ENCODE data around the gene MTMR10.

DNA sequence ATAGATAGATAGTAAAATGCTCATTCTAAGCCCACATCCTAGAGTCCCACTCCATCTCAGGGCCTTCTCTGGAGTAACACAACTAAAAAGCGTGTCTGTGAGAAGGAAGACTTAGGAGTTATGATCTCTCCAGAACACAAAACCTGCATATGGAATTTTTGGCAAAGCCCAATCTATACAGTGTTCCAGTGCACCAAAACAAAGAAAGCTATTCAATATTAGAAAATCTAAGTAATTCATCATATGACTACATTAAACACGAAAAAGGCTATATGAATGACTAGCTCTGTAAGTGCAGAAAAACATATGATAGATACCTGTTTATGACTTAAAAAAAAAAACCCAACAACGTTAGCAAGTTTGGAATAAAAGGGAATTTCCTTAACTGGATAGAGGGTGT, 27.7 kb downstream of the MTMR10 start:
- TF ChIP-seq, protein P1, sequence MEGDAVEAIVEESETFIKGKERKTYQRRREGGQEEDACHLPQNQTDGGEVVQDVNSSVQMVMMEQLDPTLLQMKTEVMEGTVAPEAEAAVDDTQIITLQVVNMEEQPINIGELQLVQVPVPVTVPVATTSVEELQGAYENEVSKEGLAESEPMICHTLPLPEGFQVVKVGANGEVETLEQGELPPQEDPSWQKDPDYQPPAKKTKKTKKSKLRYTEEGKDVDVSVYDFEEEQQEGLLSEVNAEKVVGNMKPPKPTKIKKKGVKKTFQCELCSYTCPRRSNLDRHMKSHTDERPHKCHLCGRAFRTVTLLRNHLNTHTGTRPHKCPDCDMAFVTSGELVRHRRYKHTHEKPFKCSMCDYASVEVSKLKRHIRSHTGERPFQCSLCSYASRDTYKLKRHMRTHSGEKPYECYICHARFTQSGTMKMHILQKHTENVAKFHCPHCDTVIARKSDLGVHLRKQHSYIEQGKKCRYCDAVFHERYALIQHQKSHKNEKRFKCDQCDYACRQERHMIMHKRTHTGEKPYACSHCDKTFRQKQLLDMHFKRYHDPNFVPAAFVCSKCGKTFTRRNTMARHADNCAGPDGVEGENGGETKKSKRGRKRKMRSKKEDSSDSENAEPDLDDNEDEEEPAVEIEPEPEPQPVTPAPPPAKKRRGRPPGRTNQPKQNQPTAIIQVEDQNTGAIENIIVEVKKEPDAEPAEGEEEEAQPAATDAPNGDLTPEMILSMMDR (IDR thresholded peaks at IDR 0.05; ENCODE audit: low read length) = no peak
- TF ChIP-seq EZH2 (optimal IDR thresholded peaks at IDR 0.05; ENCODE audit: low read depth, low read length) (no peak), EZH2phosphoT487 (IDR thresholded peaks at IDR 0.05; ENCODE audit: low read length) (no peak)
